ENCODE measurements around the gene PRPF6. TPM values are rescaled to one million over a fixed set of nuclear protein-coding genes. Genes with fewer than 3 reads are reported as not detected.
A peak's percentile ranks its signal among the peaks of the same experiment; 100 is the strongest.

The PRPF6 gene
- total and polyA plus RNA-seq, 2 of the 13 experiments (the other 11 are each of a cell fraction or from before 2014, with no cell fraction given), result 63.7 to 101 TPM

- TF ChIP-seq RERE (CRISPR knock-in tag; IDR thresholded peaks at IDR 0.05; ENCODE audit: low read depth), result 0 out of 2 replicates have a peak, but pooled peaks have one; percentile 37
- TF ChIP-seq SRY (CRISPR knock-in tag; IDR thresholded peaks at IDR 0.05), result no peak
- no peak for TF ChIP-seq PHF8 (CRISPR knock-in tag; IDR thresholded peaks at IDR 0.05)
- peak; percentile 44; the same call in 1 of the 2 replicates for TF ChIP-seq ZNF768 (CRISPR knock-in tag; IDR thresholded peaks at IDR 0.05)
- no peak for TF ChIP-seq MED8 (CRISPR knock-in tag; IDR thresholded peaks at IDR 0.05; ENCODE audit: insufficient replicate concordance)
- no peak for TF ChIP-seq TBP (CRISPR knock-in tag; IDR thresholded peaks at IDR 0.05)
- TF ChIP-seq CCDC6 (CRISPR knock-in tag; IDR thresholded peaks at IDR 0.05), result no peak
- no peak for TF ChIP-seq ZNF776 (CRISPR knock-in tag; IDR thresholded peaks at IDR 0.05)
- peak; percentile 41; the same call in 1 of the 2 replicates for TF ChIP-seq TFDP2 (CRISPR knock-in tag; IDR thresholded peaks at IDR 0.05)
- no peak for TF ChIP-seq ASH2L (IDR thresholded peaks at IDR 0.05; ENCODE audit: insufficient read length, low read depth, low read length)
- TF ChIP-seq DNMT1 (CRISPR knock-in tag; IDR thresholded peaks at IDR 0.05), result no peak
- TF ChIP-seq ZNF781 (CRISPR knock-in tag; IDR thresholded peaks at IDR 0.05; ENCODE audit: borderline replicate concordance, not compliant biosample characterization), result peak; percentile 51
- TF ChIP-seq DMTF1 (CRISPR knock-in tag; IDR thresholded peaks at IDR 0.05), result no peak
- no peak for TF ChIP-seq ZNF343 (CRISPR knock-in tag; IDR thresholded peaks at IDR 0.05)
- no peak for TF ChIP-seq CREB1 (IDR thresholded peaks at IDR 0.05)
- no peak for TF ChIP-seq CREB1 (CRISPR knock-in tag; IDR thresholded peaks at IDR 0.05)
- TF ChIP-seq HOXA7 (CRISPR knock-in tag; IDR thresholded peaks at IDR 0.05), result no peak
- no peak for TF ChIP-seq FOXA1 (IDR thresholded peaks at IDR 0.05)
- TF ChIP-seq FOXA1 (CRISPR knock-in tag; IDR thresholded peaks at IDR 0.05), result peak; percentile 61
Measured at GRCh38 chr20:64082126-64082731, 101.3 kb downstream of the PRPF6 start (continued).

Measured in HepG2 (cell line).